HCT116 (cell line): Measurements from ENCODE around the gene CEP112.

Source experiments
- POLR2AphosphoS5 ChIP-seq: IDR thresholded peaks from 2 replicates; pipeline ENCODE4 v1.6.1; 2011; ENCODE audit warnings: mild to moderate bottlenecking, low read depth, low read length, moderate library complexity
- RAD21 ChIP-seq: IDR thresholded peaks from 2 replicates; pipeline ENCODE4 v1.6.1; 2012; ENCODE audit warnings: low read depth, mild to moderate bottlenecking
- SIN3A ChIP-seq: IDR thresholded peaks from 2 replicates; pipeline ENCODE4 v1.6.1; 2012; ENCODE audit warnings: low read depth
- SP1 ChIP-seq: IDR thresholded peaks from 2 replicates; pipeline ENCODE4 v1.6.1; 2012; ENCODE audit warnings: low read depth
- TCF7L2 ChIP-seq: IDR thresholded peaks from 2 replicates; pipeline ENCODE4 v1.7.0; 2011; ENCODE audit warnings: borderline replicate concordance, inconsistent platforms; ENCODE audit not compliant: insufficient read depth, insufficient read length; ENCODE audit errors: extremely low read depth
- TF ChIP-seq, protein P1 (sequence below): IDR thresholded peaks from 2 replicates; pipeline ENCODE4 v1.6.1; 2012; ENCODE audit warnings: low read depth

DNA sequence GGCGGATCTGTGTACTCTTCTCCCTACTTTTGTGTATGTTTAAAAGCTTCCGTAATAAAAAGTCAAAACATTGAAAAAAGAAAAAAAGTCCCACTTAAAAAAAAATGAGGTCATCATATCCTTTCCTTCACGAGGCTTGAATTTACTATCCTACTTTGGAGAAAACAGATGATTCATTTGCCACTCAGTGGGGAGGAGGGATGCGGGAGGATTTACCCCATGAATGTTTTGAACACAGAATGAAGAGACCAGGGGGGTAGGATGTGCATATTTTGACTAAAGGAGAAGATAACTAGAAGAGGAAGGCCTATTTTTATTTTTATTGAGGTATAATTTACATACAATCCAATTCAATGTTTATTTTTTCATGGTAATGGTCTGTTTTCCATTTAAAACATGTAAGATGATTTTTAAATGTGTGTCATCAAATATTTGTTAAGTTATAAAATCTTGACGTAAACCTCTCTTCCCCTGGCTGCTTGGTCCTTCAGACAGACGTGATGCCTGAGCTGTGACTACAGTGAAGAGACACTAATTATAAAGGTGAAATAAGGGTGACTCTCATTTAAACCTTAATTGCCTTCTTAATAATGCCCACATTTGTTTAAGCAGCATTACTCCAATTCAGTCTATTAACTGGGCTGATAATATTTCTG, 495.1 kb downstream of the CEP112 start:
- TF ChIP-seq SIN3A: no peak
- TF ChIP-seq, protein P1, sequence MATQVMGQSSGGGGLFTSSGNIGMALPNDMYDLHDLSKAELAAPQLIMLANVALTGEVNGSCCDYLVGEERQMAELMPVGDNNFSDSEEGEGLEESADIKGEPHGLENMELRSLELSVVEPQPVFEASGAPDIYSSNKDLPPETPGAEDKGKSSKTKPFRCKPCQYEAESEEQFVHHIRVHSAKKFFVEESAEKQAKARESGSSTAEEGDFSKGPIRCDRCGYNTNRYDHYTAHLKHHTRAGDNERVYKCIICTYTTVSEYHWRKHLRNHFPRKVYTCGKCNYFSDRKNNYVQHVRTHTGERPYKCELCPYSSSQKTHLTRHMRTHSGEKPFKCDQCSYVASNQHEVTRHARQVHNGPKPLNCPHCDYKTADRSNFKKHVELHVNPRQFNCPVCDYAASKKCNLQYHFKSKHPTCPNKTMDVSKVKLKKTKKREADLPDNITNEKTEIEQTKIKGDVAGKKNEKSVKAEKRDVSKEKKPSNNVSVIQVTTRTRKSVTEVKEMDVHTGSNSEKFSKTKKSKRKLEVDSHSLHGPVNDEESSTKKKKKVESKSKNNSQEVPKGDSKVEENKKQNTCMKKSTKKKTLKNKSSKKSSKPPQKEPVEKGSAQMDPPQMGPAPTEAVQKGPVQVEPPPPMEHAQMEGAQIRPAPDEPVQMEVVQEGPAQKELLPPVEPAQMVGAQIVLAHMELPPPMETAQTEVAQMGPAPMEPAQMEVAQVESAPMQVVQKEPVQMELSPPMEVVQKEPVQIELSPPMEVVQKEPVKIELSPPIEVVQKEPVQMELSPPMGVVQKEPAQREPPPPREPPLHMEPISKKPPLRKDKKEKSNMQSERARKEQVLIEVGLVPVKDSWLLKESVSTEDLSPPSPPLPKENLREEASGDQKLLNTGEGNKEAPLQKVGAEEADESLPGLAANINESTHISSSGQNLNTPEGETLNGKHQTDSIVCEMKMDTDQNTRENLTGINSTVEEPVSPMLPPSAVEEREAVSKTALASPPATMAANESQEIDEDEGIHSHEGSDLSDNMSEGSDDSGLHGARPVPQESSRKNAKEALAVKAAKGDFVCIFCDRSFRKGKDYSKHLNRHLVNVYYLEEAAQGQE: no peak
- TF ChIP-seq RAD21: no peak
- TF ChIP-seq SP1: no peak
- no peak for TF ChIP-seq POLR2AphosphoS5
- TF ChIP-seq TCF7L2: no peak
